Stimulated activated CD8-positive, alpha-beta memory T cell treated with anti-CD3 and anti-CD28 coated beads, Interleukin-4, amount 100 ng/mL, for 1 hour (primary cell): ENCODE data around the gene BRD2.

Experiments used
- DNase-seq, 2 donors: peaks; one replicate each; pipeline ENCODE4 v3.0.0-alpha.2; 2020; ENCODE audit warnings: low read depth in 2 of 2, low spot score in 1 of 2

BRD2 gene

DNA sequence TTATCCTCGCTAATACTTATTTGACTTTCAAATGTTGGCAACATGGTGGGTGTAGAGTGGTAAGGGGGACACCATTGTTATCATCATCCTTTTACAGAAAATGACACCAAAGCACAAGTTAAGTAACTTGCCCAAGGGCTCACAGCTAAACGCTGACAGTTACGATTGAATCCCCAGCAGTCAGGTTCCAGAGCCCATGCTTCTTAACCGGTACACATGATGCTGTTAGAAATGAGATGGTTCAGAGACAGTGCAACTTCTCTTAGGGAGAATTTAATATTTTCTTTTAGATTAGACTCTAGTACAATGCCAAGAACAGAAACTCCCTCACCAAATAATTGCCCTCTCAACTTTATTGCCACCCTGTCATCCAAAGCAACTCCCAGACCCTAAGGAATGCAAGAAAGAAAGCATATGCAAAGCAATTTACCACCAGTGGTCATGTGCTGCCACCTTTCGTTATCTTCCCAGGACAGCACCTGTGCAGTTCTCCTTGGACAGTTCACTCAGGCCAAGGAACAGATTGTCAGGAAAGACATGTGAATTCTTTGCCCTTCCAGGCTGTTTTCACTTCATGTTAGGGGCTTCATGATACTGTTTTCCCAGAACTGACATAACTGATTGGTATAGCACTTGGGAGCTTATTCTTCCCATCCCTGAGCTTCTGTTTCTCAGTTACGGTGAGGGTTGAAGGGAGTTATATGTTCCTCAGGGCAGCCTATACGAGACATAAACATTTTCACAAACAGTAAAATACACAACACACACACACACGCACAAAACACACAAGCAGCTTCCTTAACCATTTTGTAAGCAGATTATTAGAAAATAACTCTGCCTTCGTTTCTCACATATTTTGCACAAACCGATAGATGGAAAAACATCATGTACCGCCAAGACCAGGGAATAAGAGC is 20.6 kb upstream of the BRD2 start:
- DNase-seq = no peak

DNA sequence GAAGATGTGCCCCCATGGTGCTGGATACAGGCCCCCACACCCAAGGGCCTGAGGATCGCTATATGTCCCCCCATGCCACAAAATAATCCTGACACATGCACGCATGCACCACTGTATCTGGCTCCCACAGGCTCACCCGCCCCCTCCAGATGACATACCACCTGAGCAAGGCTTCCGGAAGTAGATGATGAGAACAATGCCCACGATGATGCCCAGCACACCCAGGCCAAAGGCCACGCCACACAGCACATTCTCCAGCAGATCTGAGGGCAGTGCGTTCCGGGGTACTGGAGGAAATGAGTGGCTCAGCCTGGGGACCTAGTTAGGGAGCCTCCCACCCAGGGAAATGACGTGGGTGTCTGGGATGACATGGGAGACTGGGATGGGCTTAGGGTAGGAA is 19.3 kb upstream of the BRD2 start:
- DNase-seq = no peak

DNA sequence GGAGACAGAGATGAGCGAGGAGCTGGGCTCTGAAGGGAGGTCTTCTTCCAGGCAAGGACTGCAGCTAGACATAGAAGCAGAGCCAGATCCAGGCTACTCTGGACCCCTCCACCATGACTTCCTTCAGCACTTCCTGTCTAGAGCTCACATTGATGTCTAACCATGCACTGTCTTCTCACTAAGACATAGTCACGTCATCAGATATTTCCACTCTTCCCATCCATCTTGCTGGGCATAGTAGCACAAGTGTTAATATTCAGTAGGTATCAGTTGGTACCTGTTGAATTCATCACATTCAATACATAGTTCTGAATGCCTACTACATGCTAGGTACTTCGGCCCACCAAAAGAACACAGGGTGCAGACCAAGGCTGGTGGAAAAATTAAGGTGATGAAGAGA is 18.4 kb upstream of the BRD2 start:
- no peak for DNase-seq

DNA sequence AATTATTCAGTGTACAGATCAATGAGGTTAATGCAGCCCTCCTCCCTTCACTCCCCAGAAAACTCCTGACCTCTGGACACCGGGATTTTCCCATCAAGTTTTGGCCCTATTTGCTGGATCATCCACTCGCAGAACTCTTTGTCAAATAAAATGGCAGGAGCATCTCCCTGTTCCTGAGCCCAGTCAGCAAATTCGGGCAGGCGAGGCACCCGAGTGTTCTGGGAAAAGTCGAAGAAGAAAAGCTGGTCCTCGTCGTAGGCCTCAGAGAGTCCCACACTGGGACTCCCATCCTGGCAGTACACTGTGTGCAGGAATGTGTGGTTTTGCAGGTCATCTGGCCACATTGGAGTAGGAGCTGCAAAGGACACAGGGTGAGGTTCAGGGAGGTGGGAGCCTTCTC is 17.9 kb upstream of the BRD2 start:
- no peak for DNase-seq

DNA sequence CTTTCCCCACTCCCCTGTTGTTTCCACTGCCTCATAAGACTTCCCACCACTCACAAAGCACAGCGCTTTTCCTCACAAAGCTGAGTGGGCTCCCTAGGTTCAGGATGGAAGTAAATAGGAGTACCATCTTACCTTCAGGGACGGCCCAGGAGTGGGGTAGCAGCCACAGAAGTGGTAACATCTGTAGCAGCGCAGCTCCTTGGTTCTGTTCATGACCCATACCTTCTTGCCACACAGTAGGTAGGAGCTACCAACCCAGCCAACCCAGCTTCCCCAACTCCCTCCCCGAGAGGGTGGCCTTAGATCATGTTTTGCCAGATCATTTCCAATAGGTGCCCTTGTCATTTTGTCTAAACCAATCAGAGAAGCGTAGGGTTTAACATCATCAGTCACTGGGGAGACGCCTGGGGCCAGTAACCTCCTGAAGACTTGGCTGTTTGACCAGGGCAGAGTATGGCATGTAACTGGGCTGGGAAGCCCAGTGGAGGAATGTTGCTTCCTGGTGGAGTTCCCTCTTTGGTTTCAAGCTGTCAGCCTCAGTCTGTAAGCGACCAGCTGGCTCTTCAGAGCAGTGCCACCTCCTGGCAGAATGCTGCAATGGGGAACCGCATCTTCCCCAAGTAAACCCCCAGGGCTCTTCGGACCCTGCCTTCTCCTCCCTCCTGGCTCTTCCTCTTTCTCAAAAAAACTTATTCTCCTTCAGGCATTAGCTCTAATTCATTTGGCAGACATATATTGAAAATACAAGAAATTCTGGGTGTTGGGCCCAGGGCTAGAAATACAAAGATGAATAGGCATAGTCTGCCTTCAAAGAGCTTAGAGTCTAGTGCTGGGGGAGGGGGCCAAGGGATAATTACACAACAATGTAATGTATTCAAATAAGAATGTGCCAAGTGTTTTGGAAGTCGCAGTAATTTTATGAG is 15.3 kb upstream of the BRD2 start, which contains the start of gene HLA-DMA:
Gene HLA-DMA (minus strand): TSS at position 281 of the 923 bp plus-strand sequence. CDS start 61 bp downstream, at position 220.
- DNase-seq = peak in 1 of 2 donors; percentile 49

DNA sequence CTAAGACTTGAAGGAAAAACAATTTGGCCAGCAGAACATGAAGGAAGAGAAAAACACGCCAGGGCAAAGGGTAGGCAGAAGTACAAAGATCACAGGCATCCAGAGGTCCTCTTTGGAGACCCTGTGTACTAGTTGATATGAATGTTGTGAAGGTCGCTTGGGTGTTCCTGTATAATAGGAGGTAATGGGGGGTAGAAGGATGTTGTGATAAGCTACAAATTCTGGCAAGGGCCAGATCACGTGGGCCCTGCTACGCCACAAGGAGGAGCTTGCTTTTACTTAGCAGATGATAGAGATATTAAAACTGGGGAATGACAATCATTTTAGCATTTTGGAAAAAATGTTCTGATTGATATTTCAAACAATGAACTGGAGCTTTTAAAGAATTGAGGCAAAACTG is 14.6 kb upstream of the BRD2 start:
- DNase-seq = no peak

DNA sequence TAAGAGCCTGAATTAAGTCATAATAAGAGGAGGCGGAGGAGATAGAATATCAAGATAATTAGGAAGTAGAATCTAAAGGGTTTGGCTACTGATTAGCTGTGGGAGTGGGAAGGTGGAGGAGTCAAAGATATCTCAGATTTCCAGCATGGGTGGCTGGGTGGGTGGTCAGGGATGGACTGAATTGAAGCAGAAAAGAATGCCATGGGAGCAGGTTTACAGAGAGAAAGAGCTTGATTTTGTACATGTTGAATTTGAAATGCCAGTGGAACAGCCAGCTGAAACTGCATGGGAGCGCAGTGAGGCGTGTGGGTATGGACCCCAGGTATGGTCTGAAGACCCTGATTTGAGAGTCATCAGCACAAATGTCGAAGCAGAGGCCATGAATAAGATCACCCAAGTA is 14.1 kb upstream of the BRD2 start:
- DNase-seq = no peak

DNA sequence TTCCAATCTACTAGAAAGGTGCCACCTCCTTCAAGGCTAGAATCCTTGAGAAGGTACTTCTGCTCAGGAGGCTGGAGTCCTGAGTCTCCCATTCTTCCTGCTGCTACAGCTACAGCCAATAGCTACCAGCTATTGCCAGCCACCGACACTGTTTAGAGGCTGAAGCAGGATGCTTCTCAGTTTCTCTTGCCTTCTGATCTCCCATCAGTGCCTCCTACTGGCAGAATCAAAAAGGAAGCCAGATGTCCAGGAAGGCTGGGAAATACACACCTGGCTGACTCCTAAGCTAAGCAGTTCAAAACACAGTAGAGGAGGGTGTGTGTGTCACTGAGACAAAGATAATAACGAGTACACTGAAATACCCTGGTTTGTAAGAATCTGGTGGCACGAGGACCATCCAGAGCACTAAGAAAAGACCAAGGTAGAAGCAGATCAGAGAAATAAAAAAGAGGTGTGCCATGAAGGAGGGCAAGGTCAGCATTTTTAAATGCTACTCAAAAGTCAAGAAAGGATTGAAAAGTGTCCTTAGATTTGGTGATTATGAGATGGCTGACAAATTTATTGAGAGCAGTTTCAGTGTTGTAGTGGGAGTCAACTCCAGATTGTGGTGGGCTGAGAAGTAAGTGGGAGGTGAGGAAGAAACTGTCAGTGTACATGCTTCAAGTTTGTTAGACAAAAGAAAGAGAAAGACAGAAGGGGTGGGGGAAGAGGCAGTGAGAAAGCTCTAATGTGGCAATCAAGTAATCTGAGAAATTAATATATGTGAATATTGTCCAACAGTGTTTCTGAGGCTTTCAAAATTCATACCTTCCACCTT is 13.2 kb upstream of the BRD2 start:
- DNase-seq = no peak

DNA sequence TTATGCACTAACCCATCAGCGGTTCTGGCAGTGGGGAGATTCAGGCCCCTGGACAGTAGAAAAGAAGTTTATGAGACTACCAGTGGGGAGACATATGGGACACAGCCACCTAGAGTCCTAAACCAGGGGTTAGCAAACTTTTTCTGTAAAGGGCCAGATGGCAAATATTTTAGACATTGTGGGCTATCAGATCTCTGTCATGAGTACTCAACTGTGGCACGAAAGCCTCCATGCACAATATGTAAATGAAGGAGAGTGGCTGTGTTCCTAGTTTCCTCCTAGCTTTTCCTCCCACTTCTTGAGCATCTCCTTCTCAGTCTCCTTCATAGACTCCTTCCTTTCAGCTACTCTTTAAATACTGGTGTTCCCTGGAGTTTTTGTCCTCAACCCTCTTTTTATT is 12.2 kb upstream of the BRD2 start:
- no peak for DNase-seq

DNA sequence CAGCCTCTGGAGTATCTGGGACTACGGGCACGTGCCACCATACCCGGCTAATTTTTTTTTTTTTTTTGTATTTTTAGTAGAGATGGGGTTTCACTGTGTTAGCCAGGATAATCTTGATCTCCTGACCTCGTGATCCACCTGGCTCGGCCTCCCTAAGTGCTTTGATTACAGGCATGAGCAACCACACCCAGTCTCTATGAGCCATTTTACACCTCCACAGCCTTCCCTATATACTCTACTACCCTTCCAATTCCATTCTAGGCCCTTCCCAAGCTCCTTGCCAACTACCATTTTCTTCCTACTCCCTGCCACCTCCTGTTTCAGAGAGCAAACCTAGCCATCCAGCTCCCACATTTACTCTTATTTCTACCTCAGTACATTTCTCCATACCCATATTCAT is 7.8 kb upstream of the BRD2 start:
- no peak for DNase-seq

DNA sequence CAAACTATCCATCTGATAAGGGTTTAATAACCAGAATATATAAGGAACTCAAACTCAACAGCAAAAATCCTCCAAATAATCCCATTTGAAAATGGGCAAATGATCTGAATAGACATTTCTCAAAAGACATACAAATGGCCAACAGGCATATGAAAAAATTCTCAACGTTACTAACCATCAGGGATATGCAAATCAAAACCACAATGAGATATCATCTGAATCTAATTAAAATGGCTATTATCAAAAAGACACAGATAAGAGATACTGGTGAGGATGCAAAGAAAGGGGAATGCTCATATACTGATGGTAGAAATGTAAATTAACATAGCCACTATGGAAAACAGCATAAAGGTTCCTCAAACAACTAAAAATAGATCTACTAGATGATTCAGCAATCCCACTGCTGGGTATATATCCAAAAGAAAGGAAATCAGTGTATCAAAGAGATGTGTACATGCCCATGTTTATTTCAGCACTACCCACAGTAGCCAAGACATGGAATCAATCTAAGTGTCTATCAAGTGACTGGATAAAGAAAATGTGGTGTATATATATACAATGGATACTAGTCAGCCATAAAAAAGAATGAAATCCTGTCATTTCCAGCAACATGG is 6.1 kb upstream of the BRD2 start:
- no peak for DNase-seq

DNA sequence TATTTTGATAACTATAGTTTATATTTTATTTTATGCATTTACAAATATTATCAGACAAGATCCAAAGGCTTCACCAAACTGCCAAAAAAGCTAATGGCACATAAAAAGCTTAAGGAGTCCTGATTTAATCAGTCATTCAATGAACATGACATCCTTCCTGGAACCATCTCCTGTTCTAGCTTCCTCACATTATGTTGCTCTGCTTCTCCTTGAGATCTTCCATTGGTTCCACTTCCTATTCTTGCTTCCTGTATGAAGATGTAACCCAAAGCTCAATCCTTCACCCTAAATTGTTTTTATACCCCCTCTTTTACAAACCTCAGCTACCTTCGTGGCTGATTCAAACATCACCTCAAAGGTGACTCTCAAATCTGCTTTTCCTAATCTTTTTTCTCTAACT is 4.5 kb upstream of the BRD2 start:
- no peak for DNase-seq

DNA sequence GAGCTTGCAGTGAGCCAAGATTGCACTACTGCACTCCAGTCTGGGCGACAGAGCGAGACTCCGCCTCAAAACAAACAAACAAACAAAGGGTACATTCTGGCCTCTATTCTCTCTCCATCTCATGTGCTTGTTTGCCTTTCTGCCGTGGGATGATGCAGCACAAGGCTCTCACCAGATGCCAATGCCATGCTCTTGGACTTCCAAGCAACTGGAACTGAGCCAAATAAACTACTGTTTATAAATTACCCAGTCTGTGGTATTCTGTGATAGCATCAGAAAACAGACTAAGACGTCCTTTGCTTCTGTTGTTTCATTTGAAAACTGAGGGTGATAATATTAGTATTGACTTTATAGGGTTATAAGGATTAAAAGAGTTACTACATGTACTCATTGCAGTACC is 3.6 kb upstream of the BRD2 start:
- DNase-seq = no peak

DNA sequence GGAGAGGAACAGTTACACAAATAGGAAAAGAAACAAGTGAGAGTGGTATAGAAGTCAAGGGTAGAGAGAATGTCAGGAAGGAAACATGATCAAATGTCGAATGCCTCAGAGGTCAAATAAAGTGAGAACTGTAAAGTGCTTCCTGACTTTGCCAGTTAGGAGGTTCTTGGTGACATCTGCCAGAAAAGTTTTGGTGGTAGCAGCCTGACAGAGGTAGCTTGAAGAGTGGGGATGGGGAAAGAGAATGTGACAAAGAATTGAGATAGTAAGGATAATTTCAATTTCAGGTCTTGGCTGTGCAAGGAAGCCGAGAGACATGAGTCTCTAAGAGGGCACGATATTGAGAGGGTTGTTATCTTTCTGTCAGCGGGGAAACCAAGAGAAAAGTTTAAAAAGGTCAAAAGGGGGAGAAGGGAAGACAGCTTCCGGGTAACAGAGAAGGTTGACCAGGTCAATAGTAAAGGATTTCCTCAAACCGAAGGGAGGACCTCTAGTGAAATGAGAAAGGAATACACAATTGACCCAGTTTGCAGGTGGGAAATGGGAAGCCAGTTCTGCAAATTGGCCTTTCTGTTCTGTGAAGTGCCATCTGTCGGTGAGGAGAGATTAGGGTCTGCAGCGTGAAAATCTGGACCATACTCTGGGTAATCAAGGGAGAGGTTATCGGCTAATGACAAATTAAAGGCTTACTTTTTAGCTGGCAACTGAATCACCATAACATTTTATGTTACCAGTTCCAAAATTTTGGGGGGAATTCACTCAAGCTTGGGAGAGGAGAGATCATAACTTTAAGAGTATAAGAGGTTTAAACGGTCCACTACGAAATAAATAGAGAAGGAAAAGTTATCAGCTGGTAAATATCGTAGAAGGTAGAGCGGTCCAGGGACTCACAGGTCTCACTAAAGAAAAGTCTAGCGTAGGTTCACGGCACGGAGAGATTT is 973 bp upstream of the BRD2 start:
- no peak for DNase-seq

DNA sequence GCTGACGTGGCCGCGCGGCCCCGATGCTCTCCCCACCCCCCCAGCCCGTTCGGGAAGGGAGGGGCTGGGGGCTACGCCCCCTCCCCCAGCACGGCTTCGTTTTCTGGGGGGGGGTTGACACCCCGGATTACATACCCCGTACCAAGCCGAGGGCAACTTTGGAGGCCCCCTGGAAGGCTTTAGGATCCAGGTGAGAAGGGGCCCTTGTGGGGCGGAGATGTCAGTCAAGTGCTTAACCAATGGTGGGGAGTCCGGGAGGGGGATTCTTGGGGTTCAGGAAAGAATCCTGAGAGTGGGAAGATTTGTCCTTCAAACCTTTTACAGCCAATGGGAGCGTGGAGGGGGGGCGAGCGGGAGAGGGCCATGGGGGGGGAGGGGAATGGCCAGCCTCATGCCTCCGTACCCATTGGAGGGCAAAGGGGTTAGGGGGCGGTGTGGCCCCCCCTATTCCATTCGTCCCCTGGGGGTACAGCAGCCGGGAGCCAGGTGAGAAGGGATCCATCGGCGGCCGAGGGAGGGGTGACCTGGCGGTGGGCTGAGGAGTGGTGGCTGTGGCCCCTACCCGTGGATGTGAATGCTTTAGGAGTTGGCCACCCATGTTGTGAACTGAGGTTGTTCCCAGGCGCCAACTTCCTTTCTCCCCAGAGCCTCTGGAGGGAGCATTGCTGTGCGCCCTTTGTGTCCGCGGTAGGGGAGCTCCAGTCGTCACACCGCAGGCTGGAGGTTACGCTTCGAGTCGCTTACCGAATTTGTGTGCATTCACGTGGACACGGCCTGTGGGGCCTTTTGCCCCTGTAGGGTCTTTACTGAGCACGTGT is 682 bp downstream of the BRD2 start:
- DNase-seq = no peak

DNA sequence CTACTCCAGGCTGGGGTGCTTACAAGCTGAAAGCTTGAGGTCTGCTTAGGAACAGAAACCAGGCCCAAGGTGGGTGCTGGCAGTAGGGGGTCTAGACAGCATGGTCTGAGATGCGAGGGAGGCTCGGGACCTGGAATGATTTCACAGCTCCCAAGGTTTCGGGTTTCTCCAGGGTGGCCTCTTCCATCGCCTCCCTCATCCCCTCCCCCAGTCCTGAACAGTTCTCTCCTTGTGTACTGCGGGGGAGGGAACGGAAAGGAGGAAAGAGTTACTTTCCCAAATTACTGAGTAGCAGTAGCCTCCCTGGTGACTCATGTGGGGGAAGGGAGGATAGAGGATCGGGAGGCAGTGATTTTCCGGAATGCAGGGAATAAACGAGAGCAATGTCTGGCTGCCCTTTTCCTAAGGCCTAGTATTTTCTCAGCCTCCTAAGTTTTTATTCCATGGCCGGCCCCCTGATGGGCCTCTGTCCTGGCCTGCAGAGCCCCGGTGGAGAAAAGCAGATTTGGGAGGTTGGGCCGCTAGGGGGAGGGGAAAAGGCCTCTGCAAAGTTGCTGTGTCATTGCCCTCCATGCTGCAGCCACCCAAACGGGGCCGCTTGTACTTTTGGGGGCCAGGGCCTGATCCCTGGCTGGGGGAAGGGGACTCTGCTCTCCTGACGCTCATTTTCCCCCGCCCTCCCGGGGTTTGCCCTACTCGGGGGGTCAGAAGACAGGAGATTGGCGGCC is 1.5 kb downstream of the BRD2 start:
- DNase-seq = peak in 1 of 2 donors; percentile 41

DNA sequence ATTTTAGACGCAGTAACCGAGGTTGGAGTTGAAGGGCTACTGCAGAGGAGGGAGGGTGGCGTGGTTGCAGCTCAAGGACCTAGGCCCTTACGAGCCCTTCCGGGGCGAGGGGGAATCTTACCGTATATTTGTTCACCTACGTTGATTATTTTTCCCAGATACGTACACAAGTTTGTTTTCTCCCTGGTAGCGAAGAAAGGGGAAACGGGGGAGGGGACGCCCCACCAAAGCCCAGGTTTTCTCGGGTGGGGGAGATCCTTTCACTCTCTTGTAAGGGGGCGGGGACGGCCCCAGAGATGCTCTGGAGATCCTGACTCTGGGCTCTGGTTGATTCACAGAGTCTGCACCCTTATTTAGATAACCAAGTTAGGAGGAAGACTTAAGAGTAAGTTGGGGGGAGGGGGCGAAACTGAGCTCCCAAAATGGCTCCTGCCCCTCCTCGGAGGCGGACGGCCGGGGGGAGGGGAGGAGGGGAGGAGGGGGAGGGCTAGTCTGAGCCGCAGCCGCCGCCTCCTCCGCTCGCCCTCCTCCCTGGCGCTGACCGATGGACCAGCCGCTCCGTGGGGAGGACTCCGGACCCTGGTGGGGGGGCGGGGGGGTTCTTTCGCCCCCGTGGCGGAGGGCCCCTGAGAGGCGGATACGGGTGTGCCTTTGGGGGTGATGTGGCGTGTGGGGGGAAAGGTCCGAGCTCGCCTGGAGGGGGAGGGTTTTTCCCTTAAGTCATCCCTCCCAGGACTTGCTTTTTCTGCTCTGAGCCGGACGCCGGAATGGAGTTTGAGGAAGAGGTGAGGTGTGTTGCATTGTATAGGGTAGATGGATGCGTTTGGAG is 2.2 kb downstream of the BRD2 start:
- peak; percentile 49 to 57 for DNase-seq
